GM19452 (cell line): ENCODE measurements around the gene TBL2.
"Not testable (repeated sequence)": the region's sequence is repeated elsewhere in the genome, so short reads cannot be mapped to it uniquely, and the experiment has no call there.

Experiments used
- ATAC-seq: cut with Tn5 transposase; IDR thresholded peaks from one replicate; pipeline ENCODE4 v1.9.1; 2021; ENCODE audit not compliant: unreplicated experiment

TBL2 gene

DNA sequence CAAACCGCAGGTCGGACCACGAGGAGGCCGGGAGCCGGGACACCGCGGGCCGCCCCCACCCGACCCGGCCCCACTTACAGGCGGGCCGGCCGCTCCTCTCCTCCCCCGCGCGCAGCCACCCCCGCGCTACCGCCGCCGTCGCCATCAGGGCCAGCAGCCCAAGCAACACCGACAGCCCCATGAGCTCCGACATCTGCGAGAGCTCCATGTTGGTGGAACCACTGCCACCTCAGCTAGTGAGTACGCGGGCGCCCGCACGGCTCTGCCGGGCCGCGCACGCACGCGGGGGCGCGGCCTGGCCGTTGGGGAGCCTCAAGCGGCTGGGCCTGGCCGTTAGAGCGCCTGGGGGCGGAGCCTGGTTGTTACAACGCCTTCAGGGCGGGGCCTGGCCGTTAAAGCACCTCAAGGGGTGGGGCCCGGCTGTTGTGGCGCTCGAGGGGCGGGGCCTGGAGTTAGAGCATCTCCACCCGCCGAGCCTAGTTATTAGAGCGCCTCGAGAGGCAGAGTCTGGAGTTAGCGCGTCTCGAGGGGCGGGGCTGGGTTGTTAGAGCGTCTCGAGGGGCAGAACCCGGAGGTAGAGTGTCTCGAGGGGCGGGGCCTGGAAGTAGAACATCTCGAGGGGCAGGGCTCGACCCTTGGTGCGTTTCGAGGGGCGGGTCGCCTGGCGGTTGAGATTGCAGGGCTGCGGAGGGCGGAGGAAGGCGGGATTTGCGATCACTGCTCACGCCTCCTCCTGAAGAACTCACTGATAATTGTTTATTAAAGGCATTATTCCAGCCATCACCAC, at the start of gene TBL2:
Gene TBL2, minus strand, starts transcription at position 238 of the 787 bp plus-strand sequence. Its CDS starts 30 bp downstream, at position 208.
- peak; percentile 89 for ATAC-seq

DNA sequence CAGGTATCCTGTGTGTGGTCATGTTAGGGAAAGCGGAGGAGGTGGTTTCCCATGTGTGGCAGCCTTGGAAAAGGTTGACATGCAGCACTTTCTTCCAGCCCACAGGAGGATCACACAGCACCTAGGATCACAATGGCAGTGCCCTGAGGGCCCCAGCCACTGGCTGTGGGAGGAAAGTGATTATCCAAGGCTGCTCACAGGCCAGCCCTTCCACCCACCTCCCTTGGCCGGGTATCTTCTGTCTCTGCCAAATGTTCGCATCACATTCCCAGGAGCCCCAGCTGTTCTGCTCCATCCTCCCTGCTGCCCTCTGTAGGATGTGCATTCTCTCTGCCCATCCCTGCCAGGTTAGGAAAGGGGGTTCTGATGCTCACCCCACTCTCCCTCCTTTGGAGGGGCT, 48.4 kb upstream of the TBL2 start:
- ATAC-seq = no peak

GRCh38 chr7:73625276-73625675, 46.9 kb upstream of the TBL2 start:
- ATAC-seq = no peak

GRCh38 chr7:73624669-73625001, 46.3 kb upstream of the TBL2 start:
- no peak for ATAC-seq

GRCh38 chr7:73623798-73624668, 45.7 kb upstream of the TBL2 start, which contains the start of gene MLXIPL:
TSS of gene MLXIPL (minus strand) at chr7:73624522. CDS start at chr7:73624492, 30 bp downstream.
- no peak for ATAC-seq

DNA sequence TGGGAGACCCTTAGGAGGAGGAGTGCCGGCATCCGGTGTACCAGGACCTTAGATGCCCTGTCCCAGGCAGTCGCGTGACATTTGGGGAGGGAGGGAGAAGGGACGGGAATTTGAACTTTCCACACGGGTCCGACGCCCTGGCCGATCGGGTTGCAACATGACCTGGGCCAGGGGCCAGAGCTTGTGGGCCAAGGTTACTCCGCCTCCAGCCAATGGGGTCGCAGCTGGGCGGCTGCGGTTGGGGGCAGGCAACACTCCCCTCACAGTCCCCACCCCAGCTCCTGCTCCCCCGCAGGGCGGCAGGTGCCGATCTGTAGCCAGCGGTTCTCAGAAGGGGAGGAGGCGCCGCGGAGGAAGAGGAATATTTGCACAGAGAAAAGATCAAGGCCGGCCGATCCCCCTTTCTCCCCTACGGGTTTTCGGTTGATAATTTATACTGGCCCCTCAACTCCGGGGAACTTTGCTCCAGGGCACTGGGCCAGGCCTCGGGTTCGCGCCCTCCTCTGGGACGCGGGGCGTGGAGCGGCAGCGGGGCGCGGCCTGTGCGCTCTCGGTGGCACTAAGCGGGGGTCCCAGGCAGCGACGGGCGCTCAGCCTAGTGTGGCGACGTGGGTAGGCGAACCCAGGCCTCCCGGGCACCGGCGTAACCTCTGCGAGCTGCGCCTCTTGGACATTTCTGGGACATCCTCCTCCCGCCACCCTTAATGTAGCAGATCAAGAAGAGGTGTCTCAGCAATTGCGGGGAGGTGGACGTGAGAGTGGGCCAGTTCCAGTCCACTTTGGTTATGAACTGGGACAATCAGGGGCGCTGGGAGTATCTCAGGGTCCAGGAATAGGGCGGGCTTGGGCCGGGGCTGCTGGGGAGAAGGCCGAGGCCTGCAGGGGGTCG, 44.8 kb upstream of the TBL2 start:
- no peak for ATAC-seq

DNA sequence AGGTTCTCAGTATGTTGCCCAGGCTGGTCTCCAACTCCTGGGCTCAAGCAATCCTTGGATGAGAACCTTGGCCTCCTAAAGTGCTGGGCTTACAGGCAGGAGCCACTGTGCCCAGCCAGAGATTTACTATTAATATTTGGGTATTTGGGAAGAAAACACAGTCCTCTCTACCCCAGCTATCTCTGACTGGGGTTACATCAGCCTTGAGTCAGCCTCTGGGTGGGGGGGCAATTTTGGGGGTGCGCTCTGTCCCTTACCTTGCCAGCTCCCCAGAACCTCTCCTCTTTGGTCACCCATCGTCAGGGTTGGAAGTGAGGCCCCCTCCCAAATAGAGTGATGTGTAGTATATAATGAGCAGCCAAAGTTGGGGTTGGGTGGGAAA, 44.1 kb upstream of the TBL2 start:
- no peak for ATAC-seq

DNA sequence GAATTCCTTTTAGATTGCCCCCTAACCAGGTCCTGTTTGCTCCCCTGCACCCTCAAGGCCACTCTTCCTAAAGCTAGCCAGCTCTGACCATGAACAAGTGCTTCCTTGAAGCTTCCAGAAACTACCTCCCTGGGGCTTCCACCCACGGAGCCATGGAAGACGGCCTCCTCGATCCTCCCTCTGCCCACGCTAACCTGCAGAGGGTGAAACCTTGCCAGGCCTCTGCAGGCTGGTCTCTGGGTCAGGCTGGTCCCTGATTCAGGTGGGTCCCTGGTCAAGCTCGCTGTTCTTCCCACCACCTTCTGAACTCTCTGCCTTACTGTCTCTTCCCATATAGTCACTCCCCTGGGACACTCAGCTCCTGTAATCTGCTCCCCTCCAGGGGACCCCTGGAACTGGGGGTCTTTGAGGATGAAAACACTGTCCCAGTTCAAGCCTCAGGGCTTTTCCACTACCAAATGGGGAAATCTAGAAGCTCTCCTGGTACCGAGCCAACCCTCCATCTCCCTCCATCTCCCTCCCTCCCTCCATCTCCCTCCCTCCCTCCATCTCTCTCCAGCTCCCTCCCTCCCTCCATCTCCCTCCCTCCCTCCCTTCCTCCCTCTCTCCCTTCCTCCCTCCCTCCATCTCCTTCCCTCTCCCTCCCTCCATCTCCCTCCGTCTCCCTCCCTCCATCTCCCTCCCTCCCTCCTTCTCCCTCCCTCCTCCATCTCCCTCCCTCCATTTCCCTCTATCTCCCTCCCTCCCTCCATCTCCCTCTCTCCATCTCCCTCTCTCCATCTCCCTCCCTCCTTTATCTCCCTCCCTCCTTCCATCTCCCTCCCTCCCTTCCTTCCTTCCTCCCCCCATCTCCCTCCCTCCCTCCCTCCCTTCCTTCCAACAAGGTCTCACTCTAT, 43.0 kb upstream of the TBL2 start:
- no peak for ATAC-seq

GRCh38 chr7:73619394-73619793, 41.0 kb upstream of the TBL2 start:
- not testable (repeated sequence) for ATAC-seq

- no peak for ATAC-seq
These were observed 40.2 kb upstream of the TBL2 start for GRCh38 chr7:73618538-73618937.

- ATAC-seq = not testable (repeated sequence)
These were observed 39.1 kb upstream of the TBL2 start for GRCh38 chr7:73617520-73617919.

GRCh38 chr7:73615886-73616285, 37.5 kb upstream of the TBL2 start:
- no peak for ATAC-seq

- not testable (repeated sequence) for ATAC-seq
These were observed 36.6 kb upstream of the TBL2 start for GRCh38 chr7:73614937-73615336.

- ATAC-seq = no peak
These were observed 35.8 kb upstream of the TBL2 start for GRCh38 chr7:73613954-73614735.

DNA sequence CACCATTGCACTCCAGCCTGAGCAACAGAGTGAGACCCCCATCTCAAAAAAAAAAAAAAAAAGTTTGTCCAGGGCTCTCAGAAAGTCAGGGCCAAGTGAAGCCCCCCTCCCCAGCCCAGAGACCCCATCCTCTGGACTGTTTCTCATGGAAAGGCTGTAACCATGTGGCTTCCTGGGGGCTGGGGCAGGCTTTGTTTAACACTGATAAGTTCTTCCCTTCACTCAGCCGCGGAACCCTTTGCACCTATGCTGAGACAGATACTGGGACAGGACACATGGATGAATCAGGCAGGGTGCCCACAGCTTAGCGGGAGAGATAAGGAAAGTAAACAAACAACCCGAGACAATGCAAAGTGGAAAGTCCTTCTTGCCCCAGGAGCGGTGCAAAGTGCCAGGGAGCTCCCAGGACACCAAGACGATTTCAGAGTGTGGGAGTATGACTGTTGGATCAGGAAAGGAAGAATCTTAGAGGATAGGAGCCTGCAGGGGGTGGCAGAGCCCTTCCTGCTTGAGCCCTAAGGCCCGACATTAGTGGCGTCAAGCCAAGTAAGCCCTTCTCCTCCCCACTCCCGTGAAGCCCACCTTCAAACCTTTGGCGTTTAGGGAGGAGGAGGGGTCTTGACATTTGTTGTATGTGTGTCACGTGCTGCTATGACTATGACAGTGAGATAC, 34.4 kb upstream of the TBL2 start:
- no peak for ATAC-seq

- ATAC-seq = no peak
These were observed 32.7 kb upstream of the TBL2 start for GRCh38 chr7:73611017-73611555.

DNA sequence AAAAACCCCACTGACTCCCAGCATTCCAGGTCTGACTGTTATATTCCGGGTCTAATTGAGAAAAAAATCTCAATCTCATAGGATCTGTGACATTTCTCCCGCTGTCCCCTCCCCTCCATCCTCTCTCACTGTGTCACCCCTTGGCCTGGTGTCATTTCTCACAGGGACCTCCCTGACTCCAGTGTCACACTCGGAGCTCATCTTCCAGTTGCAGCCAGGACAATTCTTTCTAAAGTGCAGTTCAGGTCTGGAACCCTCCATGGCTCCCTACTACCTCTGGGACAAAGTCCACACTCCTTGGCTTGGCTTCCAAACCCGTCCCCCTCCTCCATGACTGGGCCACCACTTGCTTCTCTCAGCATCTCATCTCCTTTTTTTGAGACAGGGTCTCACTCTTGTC, 31.7 kb upstream of the TBL2 start:
- no peak for ATAC-seq

GRCh38 chr7:73607692-73607983, 29.3 kb upstream of the TBL2 start:
- not testable (repeated sequence) for ATAC-seq
